NCI-H524 treated with DMSO at 0.1 percent for 48 hours (cell line): ENCODE results near the gene EFTUD2.
"Not testable (repeated sequence)": the region's sequence is repeated elsewhere in the genome, so short reads cannot be mapped to it uniquely, and the experiment has no call there.

ENCODE experiments used
- DNase-seq: peaks from one replicate; lab custom pipeline; 2025; lab: John Stamatoyannopoulos, UW

Gene EFTUD2

GRCh38 chr17:44848961-44849489 lies 50.2 kb downstream of the EFTUD2 start:
- DNase-seq: no peak

- DNase-seq: no peak
Measured at GRCh38 chr17:44848257-44848795, 50.9 kb downstream of the EFTUD2 start.

GRCh38 chr17:44847586-44847985 lies 51.7 kb downstream of the EFTUD2 start, which contains the start of gene HIGD1B:
Gene HIGD1B (plus strand): TSS chr17:44847883. CDS start chr17:44848153, 270 bp downstream.
- no peak for DNase-seq

DNA sequence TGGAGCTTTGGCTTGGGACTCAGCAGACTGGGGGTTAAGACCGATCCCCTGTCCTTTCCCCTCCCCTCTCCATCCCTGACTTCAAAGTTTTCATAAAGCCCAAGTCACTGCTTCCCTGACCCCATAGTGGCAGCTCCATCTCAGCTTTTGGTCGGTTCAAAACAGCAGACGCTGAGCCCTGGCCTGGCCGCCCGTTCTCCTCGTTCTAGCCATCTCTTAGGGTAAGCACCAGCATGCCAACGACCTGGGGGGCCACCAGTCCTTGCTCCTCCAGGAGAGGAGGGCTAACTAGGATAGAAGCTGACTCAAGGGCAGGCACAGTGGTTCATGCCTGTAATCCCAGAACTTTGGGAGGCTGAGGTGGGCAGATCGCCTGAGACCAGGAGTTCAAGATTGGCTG lies 53.0 kb downstream of the EFTUD2 start:
- no peak for DNase-seq

DNA sequence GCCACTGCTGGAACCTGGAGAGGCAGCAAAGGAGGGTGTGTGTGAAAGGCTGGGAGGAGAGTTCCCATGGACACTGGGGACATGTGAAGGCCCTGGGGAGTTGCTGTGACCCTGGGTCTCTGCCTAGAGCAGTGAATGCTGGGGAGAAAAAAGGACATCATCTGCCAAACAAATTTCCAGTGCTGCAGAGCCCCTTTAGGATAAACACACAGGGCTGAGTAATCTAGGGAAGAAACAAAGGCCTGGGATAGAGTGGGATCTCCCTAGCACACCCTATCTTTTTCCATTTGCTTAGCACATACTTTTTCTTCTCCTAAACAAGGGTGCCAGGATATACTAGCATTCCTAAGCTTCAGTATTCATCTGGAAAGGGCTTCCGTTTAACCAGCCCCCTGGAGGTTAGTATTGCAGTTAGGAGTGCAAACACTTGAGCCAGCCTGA lies 54.8 kb downstream of the EFTUD2 start:
- DNase-seq: no peak

GRCh38 chr17:44842748-44843147 lies 56.5 kb downstream of the EFTUD2 start:
- DNase-seq: no peak

- no peak for DNase-seq
Measured at GRCh38 chr17:44840936-44841335, 58.3 kb downstream of the EFTUD2 start.

GRCh38 chr17:44840274-44840673 lies 59.0 kb downstream of the EFTUD2 start:
- DNase-seq: no peak

DNA sequence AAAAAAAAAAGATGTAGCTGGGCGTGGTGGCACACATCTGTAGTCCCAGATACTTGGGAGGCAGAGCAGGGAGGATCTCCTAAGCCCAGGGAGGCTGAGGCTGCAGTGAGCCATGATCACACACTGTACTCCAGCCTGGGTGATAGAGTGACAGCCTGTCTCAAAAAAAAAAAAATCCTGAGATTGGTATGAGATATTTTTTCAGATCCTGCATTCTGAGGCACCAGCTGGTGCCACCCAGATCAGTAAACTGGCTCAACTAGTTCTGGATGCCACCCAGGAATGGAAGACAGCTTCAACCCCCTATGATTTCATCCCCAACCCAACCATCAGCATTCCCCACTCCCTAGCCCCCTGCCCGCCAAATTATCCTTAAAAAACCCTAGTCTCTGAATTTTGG lies 62.0 kb downstream of the EFTUD2 start:
- DNase-seq: no peak

GRCh38 chr17:44832805-44833204 lies 66.4 kb downstream of the EFTUD2 start:
- no peak for DNase-seq

DNA sequence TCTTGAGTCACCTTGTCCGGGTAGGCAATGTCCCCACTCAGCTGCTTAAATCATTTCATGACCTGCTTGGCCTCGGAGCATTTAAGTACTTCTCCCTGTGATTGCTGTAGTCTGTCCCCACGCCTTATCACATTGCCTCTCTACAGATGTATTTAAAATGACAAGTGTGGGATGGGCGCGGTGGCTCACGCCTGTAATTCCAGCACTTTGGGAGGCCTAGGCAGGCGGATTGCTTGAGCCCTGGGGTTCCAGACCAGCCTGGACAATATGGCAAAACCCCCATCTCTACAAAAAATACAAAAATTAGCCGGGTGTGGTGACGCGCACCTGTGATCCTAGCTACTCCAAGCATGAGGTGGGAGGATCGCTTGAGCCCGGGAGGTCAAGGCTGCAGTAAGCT lies 67.9 kb downstream of the EFTUD2 start:
- no peak for DNase-seq

DNA sequence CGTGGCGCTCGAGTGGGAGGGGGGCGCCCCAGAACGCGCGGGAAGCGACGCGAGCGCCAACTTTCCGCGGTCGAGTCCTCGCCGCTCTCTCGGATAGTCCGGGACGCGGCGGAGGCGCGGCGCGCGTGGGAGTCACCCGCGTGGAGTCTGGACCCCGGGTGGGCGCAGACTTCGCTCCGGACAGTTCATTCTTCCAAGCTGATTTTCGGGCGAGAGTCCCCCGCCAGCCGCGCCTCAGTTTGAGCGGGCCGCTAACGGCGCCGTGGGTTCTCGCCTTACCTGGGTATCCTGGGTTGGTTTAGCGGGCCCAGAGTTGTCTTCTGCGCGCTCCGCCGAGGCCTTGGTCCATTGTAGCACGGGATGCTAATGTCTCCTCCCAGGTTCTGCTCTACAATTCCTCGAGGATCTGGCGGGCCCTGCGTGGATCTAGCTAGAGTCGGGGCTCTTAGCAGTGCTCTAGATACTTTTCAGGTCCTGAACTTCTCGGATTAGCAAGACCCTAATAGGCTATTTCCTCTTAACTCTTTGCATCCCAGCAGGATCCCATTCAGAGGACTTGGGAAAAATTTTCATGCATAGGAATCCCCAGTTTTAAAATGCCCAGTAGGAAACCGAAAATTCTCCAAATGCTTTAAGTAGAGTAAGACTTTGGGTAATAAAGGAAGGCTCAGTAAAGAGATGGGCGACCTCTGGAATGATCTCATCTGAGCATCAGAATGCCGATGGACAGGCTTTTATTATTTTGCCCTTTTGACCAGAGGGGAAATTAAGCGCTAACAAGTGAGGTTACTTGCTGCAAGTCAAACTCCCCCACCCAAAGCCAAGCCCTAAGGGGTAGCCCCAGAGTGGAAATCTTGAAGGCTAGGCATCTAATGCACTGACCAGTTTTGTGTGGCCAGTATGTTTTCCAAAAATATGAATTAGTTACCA lies 68.6 kb downstream of the EFTUD2 start:
- DNase-seq: no peak

GRCh38 chr17:44829523-44830358 lies 69.5 kb downstream of the EFTUD2 start, which contains the start of gene GJC1:
Gene GJC1 (minus strand): TSS chr17:44830287. CDS start chr17:44805817, 24,470 bp downstream.
- no peak for DNase-seq

GRCh38 chr17:44828919-44829522 lies 70.2 kb downstream of the EFTUD2 start:
- DNase-seq: no peak

- DNase-seq: no peak
Measured at GRCh38 chr17:44827863-44828262, 71.4 kb downstream of the EFTUD2 start.

DNA sequence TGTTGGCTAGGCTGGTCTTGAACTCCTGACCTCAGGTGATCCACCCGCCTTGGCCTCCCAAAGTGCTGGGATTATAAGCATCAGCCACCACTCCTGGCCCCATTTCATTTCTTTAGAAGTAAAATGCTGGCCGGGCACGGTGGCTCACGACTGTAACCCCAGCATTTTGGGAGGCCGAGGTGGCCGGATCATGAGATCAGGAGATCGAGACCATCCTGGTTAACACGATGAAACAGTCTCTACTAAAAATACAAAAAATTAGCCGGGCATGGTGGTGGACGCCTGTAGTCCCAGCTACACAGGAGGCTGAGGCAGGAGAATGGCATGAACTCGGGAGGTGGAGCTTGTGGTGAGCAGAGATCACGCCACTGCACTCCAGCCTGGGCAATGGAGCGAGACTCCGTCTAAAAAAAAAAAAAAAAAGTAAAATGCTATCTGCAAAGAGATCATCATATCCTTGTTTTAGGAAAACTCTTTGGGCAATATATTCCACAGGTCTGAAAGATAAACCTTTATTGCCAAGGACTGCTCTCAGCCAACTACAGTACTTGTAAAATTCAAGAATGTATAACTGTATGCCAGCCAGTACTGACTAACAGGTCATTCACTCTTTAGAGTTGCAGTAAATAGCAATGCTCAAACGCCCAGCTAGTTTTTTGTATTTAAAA lies 73.0 kb downstream of the EFTUD2 start:
- no peak for DNase-seq

GRCh38 chr17:44825236-44825635 lies 74.0 kb downstream of the EFTUD2 start:
- DNase-seq: not testable (repeated sequence)

DNA sequence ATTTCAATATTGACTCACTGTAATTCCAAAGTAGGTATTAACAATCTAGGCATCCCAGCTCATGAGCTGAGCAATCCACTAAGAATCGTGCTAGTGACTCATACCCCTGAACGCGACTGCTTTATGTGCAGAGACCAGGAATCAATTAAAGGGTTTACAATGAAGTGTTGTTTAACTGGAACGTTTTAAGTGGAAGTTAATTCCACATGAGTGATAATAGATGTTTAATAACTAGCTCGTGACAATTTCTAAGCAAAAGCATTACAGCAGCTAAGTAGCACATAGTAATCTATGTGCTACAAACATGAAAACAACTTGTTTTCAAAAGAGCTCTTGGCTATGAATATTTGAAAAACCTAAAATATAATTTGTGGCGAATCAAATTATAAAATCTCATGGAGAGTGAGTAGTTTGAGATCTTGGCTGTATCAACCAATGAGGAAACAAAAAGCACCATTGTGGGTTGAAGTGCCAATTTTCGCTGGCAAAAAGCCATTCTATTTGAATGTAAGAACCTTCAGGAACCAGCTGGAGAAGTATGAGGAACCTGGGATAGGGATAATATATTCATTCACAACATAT lies 78.5 kb downstream of the EFTUD2 start:
- peak; percentile 90 for DNase-seq

DNA sequence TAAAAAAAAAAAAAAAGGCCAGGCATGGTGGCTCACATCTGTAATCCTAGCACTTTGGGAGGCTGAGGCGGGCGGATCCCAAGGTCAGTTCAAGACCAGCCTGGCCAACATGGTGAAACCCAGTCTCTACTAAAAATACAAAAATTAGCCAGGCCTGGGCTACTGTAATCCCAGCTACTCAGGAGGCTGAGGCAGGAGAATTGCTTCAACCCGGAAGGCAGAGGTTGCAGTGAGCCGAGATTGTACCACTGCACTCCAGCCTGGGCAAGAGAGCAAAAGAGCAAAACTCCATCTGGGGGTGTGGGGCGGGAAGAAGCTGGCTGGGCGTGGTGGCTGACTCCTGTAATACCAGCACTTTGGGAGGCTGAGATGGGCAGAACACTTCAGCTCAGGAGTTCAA lies 80.7 kb downstream of the EFTUD2 start:
- not testable (repeated sequence) for DNase-seq

- no peak for DNase-seq
Measured at GRCh38 chr17:44812263-44812662, 87.0 kb downstream of the EFTUD2 start.
